Panc1 (cell line): ENCODE results near the gene CDRT4. TPM values are rescaled to one million over a fixed set of nuclear protein-coding genes. Genes with fewer than 3 reads are reported as not detected.
A peak's percentile ranks its signal among the peaks of the same experiment; 100 is the strongest.

Experiments used
- ATAC-seq: fragments of 200-7000 bp; cut with Tn5 transposase; 2 replicates; pipeline ENCODE4 v1.9.1; 2020; ENCODE audit warnings: mild to moderate bottlenecking, moderate library complexity
- Bru-seq: library from RNA; stranded (reverse); fragments of 400-500 nt; gene quantifications from one replicate; lab custom pipeline; 2021; lab: Mats Ljungman, UMichigan
- BruChase-seq, 2 experiments: library from RNA; stranded (reverse); fragments of 400-500 nt; gene quantifications; one replicate each; lab custom pipeline; 2021; lab: Mats Ljungman, UMichigan
- BruUV-seq: library from RNA; stranded (reverse); fragments of 400-500 nt; replicated peaks from 2 replicates; lab custom pipeline; 2021; lab: Mats Ljungman, UMichigan
- CTCF ChIA-PET: fragments of 300-600 bp; sonication (Branson Sonifier 250); formaldehyde crosslinking; loops from one replicate; lab custom pipeline; 2022; ENCODE audit warnings: antibody characterized with exemption; lab: Charles Lee
- POLR2A ChIA-PET: fragments of 300-600 bp; sonication (Branson Sonifier 250); formaldehyde crosslinking; loops from one replicate; lab custom pipeline; 2022; ENCODE audit warnings: antibody characterized with exemption; lab: Charles Lee
- DNase-seq: peaks from one replicate; pipeline ENCODE4 v3.0.0-alpha.2; 2010; ENCODE audit warnings: low read depth, low spot score
- H3K27ac ChIP-seq: 2 replicates; pipeline ENCODE4 v1.5.1; 2011; ENCODE audit warnings: mild to moderate bottlenecking, low read length, inconsistent platforms
- H3K27me3 ChIP-seq: fragments of 200-500 bp; sonication (Bioruptor generic); 2 replicates; pipeline ENCODE4 v1.6.0; 2014; ENCODE audit warnings: low read length, inconsistent platforms; ENCODE audit not compliant: control insufficient read depth, insufficient read depth
- H3K36me3 ChIP-seq: fragments of 200-500 bp; sonication (Bioruptor generic); 2 replicates; pipeline ENCODE4 v1.5.1; 2014; ENCODE audit warnings: inconsistent platforms, mild to moderate bottlenecking, low read length, moderate library complexity; ENCODE audit not compliant: control insufficient read depth, insufficient read depth
- H3K4me1 ChIP-seq: 2 replicates; pipeline ENCODE4 v1.5.1; 2011; ENCODE audit warnings: inconsistent platforms, mild to moderate bottlenecking, low read length, moderate library complexity; ENCODE audit not compliant: control insufficient read depth, insufficient read depth
- H3K4me3 ChIP-seq, 2 experiments: 2 replicates each; pipeline ENCODE4 v1.5.1; 2011 to 2012; ENCODE audit warnings: low read depth in 2 of 2, low read length in 2 of 2, mild to moderate bottlenecking in 2 of 2, inconsistent platforms in 1 of 2, moderate library complexity in 1 of 2
- H3K9me3 ChIP-seq: fragments of 200-500 bp; sonication (Bioruptor generic); 2 replicates; pipeline ENCODE4 v1.5.1; 2014; ENCODE audit warnings: low read depth, mild to moderate bottlenecking, inconsistent platforms, low read length, moderate library complexity; ENCODE audit not compliant: control insufficient read depth, insufficient read depth
- CTCF ChIP-seq: fragments of 450-650 bp; IDR thresholded peaks from 2 replicates; pipeline ENCODE4 v1.5.1; 2017; ENCODE audit warnings: mild to moderate bottlenecking
- POLR2AphosphoS5 ChIP-seq: IDR thresholded peaks from 2 replicates; pipeline ENCODE4 v1.6.1; 2012; ENCODE audit warnings: mild to moderate bottlenecking, low read depth, low read length, moderate library complexity
- REST ChIP-seq, 2 experiments: IDR thresholded peaks; 2 replicates each; pipeline ENCODE4 v1.6.1; 2011 to 2012; ENCODE audit warnings: low read depth in 2 of 2, control low read depth in 1 of 2, low read length in 1 of 2, mild to moderate bottlenecking in 1 of 2, moderate library complexity in 1 of 2; ENCODE audit not compliant: insufficient read depth in 1 of 2
- SIN3A ChIP-seq: IDR thresholded peaks from 2 replicates; pipeline ENCODE4 v1.6.1; 2012; ENCODE audit warnings: low read depth, mild to moderate bottlenecking, low read length, moderate library complexity, borderline replicate concordance; ENCODE audit not compliant: insufficient read depth
- TCF7L2 ChIP-seq: IDR thresholded peaks from 2 replicates; pipeline ENCODE4 v1.6.1; 2011; ENCODE audit warnings: mild to moderate bottlenecking, low read depth, low read length, inconsistent platforms
- in situ Hi-C: cut with HindIII; loops from 2 replicates; pipeline ENCODE4 v1.10.0; 2016; ENCODE audit warnings: low sequenced_read_pairs, low pct_unique_long_range_greater_than_20kb
- intact Hi-C: fragments of 100-400 bp; cut with micrococcal nuclease; formaldehyde crosslinking; loops from one replicate; pipeline ENCODE4 v1.10.0; 2022; ENCODE audit not compliant: unreplicated experiment
- long read RNA-seq: library from polyadenylated mRNA; unstranded; transcript quantifications from one replicate; pipeline ENCODE4 v2.0.0, GENCODE V29; 2021; ENCODE audit not compliant: unreplicated experiment
- polyA plus RNA-seq: library from polyadenylated mRNA; unstranded; fragments of >200 nt; gene quantifications from one replicate; pipeline ENCODE4 v1.2.1, GENCODE V29; 2012; ENCODE audit warnings: missing spikeins; ENCODE audit not compliant: insufficient read length
- total RNA-seq: library from RNA; stranded (reverse); gene quantifications from one replicate; pipeline ENCODE4 v1.2.1, GENCODE V29; 2021; ENCODE audit not compliant: unreplicated experiment

The CDRT4 gene
- 2.8 TPM for total RNA-seq
- polyA plus RNA-seq, result not detected
- percentile 48 among the genes with signal in this experiment for Bru-seq, nascent RNA
- percentile 51 among the genes with signal in this experiment for BruChase-seq, experiment 1, labeled RNA remaining after a 2-hour chase
- BruChase-seq, experiment 2, labeled RNA remaining after a 6-hour chase, result percentile 50 among the genes with signal in this experiment
- long read RNA-seq, partial matches to known transcripts, result 0 of 1 reads
- long read RNA-seq, other reads (novel, unspliced or antisense), result 1 of 1 reads

GRCh38 chr17:15467592-15467991 lies at the start of gene CDRT4:
Gene CDRT4 (minus strand): TSS chr17:15467621. CDS start chr17:15440238, 27,383 bp downstream.
- H3K4me3 ChIP-seq, result no peak within 1 kb of the TSS
- H3K4me1 ChIP-seq, result no peaks in the 10 kb centered on the region
- no peak within 1 kb of the TSS for H3K27ac ChIP-seq
- in situ Hi-C loops, result no loop called here
- intact Hi-C loops, result no loop called here
- ATAC-seq (no peak), DNase-seq (no peak)
- no peaks in the 10 kb centered on the region for H3K36me3 ChIP-seq
- POLR2A ChIA-PET, result no interaction called here
- H3K27me3 ChIP-seq, result no peaks in the 10 kb centered on the region
- TF ChIP-seq REST (IDR thresholded peaks at IDR 0.05; ENCODE audit: insufficient read depth in 1 of 2, low read depth in 2 of 2, low read length in 1 of 2) (no peak), TCF7L2 (no peak), CTCF (no peak), SIN3A (no peak), POLR2AphosphoS5 (no peak)
- no TSS peak for BruUV-seq
- no peaks in the 10 kb centered on the region for H3K9me3 ChIP-seq
- CTCF ChIA-PET, result no interaction called here

GRCh38 chr17:15516150-15516549 lies 48.7 kb upstream of the CDRT4 start:
- DNase-seq, result no peak
- Histone ChIP-seq H3K4me3 (no peak overlapping the region), H3K4me1 (no peaks in the 10 kb centered on the region), H3K27me3 (no peaks in the 10 kb centered on the region), H3K36me3 (no peaks in the 10 kb centered on the region), H3K27ac (no peak overlapping the region), H3K9me3 (no peaks in the 10 kb centered on the region)
- no peak for ATAC-seq
- TF ChIP-seq POLR2AphosphoS5, result no peak
- TF ChIP-seq SIN3A, result no peak
- TF ChIP-seq TCF7L2, result no peak
- no peak for TF ChIP-seq REST (IDR thresholded peaks at IDR 0.05; ENCODE audit: insufficient read depth in 1 of 2, low read depth in 2 of 2, low read length in 1 of 2)
- TF ChIP-seq CTCF, result no peak
- in situ Hi-C loops (no loop called here), intact Hi-C loops (no loop called here)
- POLR2A ChIA-PET, result no interaction called here
- CTCF ChIA-PET, result no interaction called here
- BruUV-seq, result no TSS peak
